ENCODE data around the gene CCDC57. TPM values are rescaled to one million over a fixed set of nuclear protein-coding genes. Genes with fewer than 3 reads are reported as not detected.

Gene CCDC57
- total and polyA plus RNA-seq, 10 donors, result 28.8 to 164 (median 51.9) TPM

GRCh38 chr17:82225368-82226029 is 12.9 kb upstream of the CCDC57 start:
- peak; percentile 77 for DNase-seq
- WGBS, 5 donors, result 68 to 91% (median 84%) methylated on average over 19 to 24 of the region's 24 CpGs

DNA sequence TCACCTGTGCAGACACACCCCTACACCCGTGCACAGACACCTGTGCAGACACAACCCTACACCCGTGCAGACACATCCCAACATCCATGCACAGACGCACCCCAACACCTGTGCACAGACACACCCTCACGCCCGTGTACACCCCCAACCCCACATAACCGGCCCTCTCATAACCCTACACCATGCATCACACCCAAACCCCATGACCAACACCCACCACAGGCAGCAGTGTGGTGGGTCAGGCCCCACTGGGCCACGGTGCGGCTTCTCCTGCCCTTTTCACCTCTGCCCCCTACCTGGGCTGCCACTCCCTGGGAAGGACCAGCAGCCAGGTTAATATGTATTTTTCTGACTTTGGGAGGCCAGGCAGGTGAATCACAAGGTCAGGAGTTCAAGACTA is 12.0 kb upstream of the CCDC57 start:
- WGBS, 5 donors, result 77 to 84% (median 81%) methylated on average over 8 of the region's 8 CpGs
- TF ChIP-seq CTCF (IDR thresholded peaks at IDR 0.05 in 8 of 11, conservative IDR thresholded peaks at IDR 0.05 in 3 of 11) (no peak), POLR2AphosphoS5 (IDR thresholded peaks at IDR 0.05) (no peak), POLR2A (IDR thresholded peaks at IDR 0.05) (no peak)
- Histone ChIP-seq H3K4me1 (peaks cover 6 to 88% (median 22%) of the 10 kb centered on the region in 6 donors), H3K9me3 (no peaks in the 10 kb centered on the region), H3K27me3 (replicated peaks in 1 of 7) (no peaks in the 10 kb centered on the region), H3K4me3 (no peak overlapping the region), H3K36me3 (no peaks in the 10 kb centered on the region), H3K27ac (peak overlapping the region in 1 of 8 donors; percentile 99)
- no peak for DNase-seq
- intact Hi-C loops (cut with DNase I; ENCODE audit: low total_unique reads), result no loop called here

More at GRCh38 chr17:82225368-82226029, 12.9 kb upstream of the CCDC57 start:
- Histone ChIP-seq H3K4me1 (peaks cover 14 to 88% (median 30%) of the 10 kb centered on the region in 6 donors), H3K36me3 (no peaks in the 10 kb centered on the region), H3K4me3 (no peak overlapping the region), H3K27me3 (replicated peaks in 1 of 7) (no peaks in the 10 kb centered on the region), H3K9me3 (no peaks in the 10 kb centered on the region), H3K27ac (peak overlapping the region in 2 of 8 donors; percentile 99 to 100)
- TF ChIP-seq POLR2A (IDR thresholded peaks at IDR 0.05), result no peak
- peak in 2 of 3 donors; percentile 8 to 59 for TF ChIP-seq POLR2AphosphoS5 (IDR thresholded peaks at IDR 0.05)
- TF ChIP-seq CTCF (IDR thresholded peaks at IDR 0.05 in 8 of 11, conservative IDR thresholded peaks at IDR 0.05 in 3 of 11), result no peak
- intact Hi-C loops (cut with DNase I; ENCODE audit: low total_unique reads), result no loop called here

DNA sequence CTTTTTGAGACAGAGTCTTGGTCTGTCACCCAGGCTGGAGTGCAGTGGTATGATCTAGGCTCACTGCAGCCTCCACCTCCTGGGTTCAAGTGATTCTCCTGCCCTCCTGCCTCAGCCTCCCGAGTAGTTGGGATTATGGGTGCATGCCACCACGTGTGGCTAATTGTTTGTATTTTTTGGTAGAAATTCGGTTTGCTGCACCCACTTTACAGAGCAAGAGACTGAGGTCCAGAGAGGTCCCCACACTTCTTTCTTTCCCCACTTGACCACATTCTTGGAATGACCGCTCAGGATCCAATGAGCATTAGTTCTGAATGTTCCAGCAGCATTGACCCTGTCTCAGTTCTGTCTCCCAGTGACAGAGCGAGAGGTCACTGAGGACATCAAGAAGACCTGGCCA is 10.9 kb upstream of the CCDC57 start:
- DNase-seq, result no peak
- Histone ChIP-seq H3K27ac (peak overlapping the region in 6 of 8 donors; percentile 26 to 99 (median 70)), H3K36me3 (no peaks in the 10 kb centered on the region), H3K4me1 (peaks cover 0 to 91% (median 16%) of the 10 kb centered on the region in 6 donors), H3K9me3 (no peaks in the 10 kb centered on the region), H3K27me3 (replicated peaks in 1 of 7) (no peaks in the 10 kb centered on the region), H3K4me3 (no peak overlapping the region)
- intact Hi-C loops (cut with DNase I; ENCODE audit: low total_unique reads), result no loop called here
- 75 to 92% (median 86%) methylated on average over 5 of the region's 5 CpGs for WGBS, 5 donors
- TF ChIP-seq CTCF (IDR thresholded peaks at IDR 0.05 in 8 of 11, conservative IDR thresholded peaks at IDR 0.05 in 3 of 11), result no peak
- TF ChIP-seq POLR2AphosphoS5 (IDR thresholded peaks at IDR 0.05), result no peak
- TF ChIP-seq POLR2A (IDR thresholded peaks at IDR 0.05), result no peak

DNA sequence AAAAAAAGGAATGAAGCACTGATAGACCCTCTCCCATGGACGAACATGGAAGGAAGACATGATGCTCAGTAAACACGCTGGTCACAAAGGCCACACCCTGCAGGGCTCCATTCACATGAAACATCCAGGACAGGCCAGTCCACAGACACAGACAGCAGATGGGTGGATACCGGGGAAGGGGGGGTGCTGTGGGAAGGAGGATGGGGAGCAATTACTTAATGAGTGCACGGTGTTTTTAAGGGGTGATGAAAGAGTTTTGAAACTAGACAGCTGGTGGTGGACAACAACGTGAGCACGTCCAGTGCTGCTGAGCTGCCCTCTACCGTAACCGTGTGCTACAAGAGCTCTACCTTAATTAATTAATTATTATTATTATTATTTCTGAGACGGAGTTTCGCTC is 10.2 kb upstream of the CCDC57 start:
- peak overlapping the region in 1 of 8 donors; percentile 25 for H3K4me3 ChIP-seq
- intact Hi-C loops (cut with DNase I; ENCODE audit: low total_unique reads), result no loop called here
- no peaks in the 10 kb centered on the region for H3K27me3 ChIP-seq (replicated peaks in 1 of 7)
- peaks cover 2 to 90% (median 13%) of the 10 kb centered on the region in 6 donors for H3K4me1 ChIP-seq
- no peaks in the 10 kb centered on the region for H3K36me3 ChIP-seq
- DNase-seq, result peak; percentile 74
- peak overlapping the region in 6 of 8 donors; percentile 26 to 99 (median 70) for H3K27ac ChIP-seq
- H3K9me3 ChIP-seq, result no peaks in the 10 kb centered on the region
- no peak for TF ChIP-seq POLR2A (IDR thresholded peaks at IDR 0.05)
- TF ChIP-seq POLR2AphosphoS5 (IDR thresholded peaks at IDR 0.05), result peak in 1 of 3 donors; percentile 31
- 51 to 72% (median 61%) methylated on average over 10 of the region's 10 CpGs for WGBS, 5 donors
